GM21576 (cell line): ENCODE data around the gene NDUFS2.

ENCODE experiments used
- ATAC-seq: cut with Tn5 transposase; IDR thresholded peaks from one replicate; pipeline ENCODE4 v1.9.1; 2021; ENCODE audit warnings: mild to moderate bottlenecking, moderate library complexity; ENCODE audit not compliant: unreplicated experiment

The NDUFS2 gene

DNA sequence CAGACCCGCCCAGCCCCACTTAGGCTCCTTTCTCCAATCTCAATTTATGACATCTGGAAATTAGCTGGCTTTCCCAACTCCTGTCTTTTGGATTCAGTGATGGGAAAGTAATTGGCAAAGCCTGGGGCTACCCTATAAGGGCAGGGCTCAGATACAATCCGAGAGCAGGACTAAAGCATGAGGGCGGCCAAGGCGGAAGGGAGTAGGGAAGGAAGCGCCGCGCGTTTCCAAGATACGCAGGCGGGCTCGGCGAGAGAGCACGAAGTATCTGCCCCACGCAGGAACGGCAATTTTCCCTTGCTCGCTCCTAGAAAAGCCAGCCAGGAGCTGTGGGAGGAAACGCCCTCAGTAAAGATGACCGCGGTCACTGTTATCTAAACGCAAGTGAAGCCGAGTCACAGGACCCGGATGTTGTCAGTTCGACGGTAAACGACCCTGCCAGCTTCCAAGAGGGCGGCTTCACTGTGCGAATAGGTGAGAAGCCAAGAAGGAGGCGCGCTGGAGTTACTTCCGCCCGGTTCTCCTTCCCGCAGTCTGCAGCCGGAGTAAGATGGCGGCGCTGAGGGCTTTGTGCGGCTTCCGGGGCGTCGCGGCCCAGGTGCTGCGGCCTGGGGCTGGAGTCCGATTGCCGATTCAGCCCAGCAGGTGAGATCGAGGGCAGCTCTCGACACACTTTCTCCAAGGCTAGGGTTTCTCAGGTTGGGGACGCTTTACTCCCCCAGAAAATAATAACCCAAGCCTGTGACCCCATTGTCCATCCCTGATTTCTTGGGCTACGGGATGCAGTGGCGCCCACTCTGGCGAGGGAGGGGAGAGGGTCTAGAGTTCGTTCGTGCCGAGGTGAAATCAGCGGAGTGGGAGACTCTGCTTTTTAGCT lies at the start of gene NDUFS2:
NDUFS2 (plus strand) TSS at position 532 of the 877 bp plus-strand sequence; CDS start at position 551, 19 bp downstream.
- ATAC-seq = peak; percentile 96

DNA sequence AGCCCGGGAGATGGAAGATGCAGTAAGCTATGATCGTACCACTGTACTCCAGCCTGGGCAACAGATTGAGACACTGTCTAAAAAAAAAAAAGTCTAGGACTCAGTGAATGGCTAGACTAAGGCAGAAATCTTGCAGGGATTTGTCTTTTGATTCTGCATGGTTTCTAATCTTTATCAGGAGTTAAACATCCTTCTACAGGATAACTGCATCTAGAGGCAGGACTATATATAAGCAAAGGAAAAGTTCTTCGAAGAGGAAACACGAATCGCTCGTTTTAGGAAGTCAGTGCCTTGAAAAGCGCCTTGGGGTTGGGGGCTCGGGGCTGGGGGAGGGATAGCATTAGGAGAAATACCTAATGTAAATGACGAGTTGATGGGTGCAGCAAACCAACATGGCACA lies 49.0 kb upstream of the NDUFS2 start:
- no peak for ATAC-seq

DNA sequence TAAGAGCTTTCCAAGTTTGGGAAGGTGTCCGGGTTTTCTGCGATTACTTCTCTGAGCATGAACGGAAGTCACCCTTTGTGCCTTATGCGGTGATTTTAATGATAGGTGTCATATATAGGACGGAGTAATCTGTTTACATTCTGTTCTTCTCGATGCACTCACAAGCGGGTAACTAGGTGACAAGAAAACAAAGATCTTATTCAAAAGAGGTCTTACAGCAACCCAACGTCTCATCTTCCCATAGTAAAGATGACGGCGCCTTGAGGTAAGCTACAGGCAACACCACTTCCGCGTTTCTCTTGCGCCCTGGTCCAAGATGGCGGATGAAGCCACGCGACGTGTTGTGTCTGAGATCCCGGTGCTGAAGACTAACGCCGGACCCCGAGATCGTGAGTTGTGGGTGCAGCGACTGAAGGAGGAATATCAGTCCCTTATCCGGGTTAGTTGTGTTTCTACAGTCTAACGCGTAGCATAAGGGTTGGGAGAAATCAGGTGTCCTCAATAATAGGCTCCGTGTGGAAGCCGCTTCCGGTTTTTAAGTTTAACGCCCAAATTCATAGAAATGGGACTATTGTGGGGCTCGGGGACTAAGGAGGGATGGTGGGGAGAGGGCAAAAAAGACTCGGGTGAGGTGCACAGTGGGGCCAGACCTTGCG lies 48.4 kb upstream of the NDUFS2 start, which contains the start of gene UFC1:
UFC1 (plus strand) TSS at position 297 of the 656 bp plus-strand sequence; CDS start at position 317, 20 bp downstream.
- ATAC-seq = peak; percentile 83

DNA sequence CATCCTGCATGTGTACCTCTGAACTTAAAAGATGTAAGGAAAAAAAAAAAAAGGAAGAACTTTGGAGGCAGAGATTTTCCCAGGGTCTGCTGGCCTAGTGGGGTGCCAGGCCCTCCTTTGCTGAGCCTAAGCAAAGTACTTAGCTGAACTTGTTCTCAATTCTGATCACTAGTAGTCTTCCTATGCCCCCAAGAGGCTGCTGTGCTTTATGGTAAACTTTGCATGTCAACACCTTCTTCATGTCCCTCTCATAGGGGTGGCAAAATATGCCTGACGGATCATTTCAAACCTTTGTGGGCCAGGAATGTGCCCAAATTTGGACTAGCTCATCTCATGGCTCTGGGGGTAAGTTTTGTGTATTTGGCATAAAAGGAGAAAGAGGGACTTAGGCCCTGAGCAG lies 44.3 kb upstream of the NDUFS2 start:
- no peak for ATAC-seq

DNA sequence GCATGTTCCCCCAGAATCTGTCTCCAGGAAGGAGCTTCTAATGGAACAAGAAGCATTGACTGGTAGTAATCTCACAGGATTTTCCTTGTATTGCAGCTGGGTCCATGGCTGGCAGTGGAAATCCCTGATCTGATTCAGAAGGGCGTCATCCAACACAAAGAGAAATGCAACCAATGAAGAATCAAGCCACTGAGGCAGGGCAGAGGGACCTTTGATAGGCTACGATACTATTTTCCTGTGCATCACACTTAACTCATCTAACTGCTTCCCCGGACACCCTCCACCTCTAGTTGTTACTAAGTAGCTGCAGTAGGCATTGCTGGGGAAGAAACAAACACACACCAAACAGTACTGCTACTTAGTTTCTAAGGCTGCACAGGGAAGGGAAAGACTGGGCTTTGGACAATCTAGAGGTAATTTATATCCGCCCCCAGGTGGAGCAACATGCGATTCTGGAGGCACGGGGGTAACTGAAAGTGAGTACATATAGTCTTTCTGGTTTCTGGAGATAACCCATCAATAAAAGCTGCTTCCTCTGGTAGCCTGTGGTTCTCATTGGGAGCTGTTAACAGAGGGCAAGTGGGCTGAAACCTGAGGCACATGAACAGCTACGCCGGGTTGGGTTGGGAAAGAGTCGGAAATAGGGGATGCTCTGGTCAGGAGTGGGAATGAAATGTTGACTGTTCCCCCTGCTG lies 43.7 kb upstream of the NDUFS2 start:
- ATAC-seq = peak; percentile 8

DNA sequence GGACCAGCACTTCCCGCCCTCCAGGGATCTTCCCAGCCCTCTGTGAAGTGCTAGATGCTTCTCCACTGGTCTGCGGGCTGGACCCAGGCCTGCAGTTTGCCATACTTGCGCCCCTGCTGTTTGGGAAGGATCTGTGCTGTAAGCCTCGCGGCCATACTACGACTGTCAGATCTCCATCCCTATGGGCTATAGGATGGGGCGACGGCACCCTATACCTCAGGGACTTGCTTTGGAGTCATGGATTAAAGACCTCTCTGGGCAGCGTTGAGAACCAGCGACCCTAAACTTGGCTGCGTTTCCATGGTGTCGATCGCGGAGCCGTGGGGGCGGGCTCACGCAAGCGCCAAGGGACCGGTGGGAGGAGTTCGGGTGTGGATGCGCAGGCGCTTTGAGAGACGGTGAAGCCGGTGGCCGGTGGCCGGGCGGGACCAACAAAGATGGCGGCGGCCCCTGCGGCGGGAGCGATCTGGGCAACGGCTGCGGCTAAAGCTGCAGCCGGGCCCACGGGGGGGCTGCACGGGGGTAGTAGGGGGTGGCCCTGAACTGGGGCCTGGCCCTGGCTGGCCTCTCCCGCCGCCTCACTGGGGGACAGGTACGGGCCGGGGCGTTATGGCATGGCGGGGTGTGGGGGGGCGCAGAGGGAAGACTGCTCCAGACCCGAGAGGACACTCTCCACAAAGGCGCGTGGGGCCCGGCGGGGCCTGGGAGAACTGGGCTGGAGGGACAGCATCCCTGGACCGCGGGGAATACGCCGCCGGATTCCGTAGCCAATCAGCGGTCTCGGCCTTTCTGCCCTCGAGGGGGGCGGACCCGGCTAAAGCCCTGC lies 42.9 kb upstream of the NDUFS2 start, which contains the start of gene USP21:
USP21 (plus strand) TSS at position 414 of the 826 bp plus-strand sequence. CDS start 1,141 bp downstream, outside the sequence.
- ATAC-seq = peak; percentile 79

DNA sequence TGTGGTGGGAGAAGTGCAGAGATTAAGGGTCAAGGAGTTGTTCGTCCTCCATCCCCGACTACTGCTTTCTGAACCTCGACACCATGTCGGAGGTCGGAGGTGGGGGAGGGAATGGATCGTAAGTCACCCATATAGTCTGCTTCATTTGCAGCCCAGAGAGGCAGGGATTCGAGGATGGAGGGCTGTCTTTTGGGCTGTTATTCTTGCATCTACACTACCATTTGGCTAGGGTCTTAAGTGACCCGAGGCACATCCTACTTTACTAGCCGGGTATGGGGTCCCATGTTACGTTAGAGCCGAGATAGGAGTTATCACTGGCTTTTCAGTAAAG lies 42.3 kb upstream of the NDUFS2 start:
- no peak for ATAC-seq

DNA sequence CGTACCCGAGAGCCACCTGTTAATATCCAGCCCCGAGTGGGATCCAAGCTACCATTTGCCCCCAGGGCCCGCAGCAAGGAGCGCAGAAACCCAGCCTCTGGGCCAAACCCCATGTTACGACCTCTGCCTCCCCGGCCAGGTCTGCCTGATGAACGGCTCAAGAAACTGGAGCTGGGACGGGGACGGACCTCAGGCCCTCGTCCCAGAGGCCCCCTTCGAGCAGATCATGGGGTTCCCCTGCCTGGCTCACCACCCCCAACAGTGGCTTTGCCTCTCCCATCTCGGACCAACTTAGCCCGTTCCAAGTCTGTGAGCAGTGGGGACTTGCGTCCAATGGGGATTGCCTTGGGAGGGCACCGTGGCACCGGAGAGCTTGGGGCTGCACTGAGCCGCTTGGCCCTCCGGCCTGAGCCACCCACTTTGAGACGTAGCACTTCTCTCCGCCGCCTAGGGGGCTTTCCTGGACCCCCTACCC lies 41.5 kb upstream of the NDUFS2 start:
- ATAC-seq = no peak

DNA sequence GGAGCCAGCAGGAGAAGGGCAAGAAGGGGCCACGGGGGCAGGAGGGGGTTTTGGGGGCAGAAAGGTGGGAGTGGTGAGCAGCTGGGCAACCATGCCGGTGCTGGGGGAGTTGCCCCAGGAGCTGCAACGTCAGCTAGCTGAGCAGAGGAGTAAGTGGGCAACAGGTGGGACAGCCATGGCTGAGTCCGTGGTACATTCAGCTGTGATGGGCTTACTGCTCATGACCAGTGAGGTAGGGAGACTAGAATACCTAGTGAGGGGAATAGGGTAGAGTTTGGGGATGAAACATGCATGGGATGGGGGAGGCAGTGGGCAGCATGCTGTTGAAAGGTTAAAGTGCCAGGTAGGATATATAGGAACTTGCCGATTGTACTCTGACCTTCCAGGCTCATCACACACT lies 40.5 kb upstream of the NDUFS2 start:
- ATAC-seq = no peak

DNA sequence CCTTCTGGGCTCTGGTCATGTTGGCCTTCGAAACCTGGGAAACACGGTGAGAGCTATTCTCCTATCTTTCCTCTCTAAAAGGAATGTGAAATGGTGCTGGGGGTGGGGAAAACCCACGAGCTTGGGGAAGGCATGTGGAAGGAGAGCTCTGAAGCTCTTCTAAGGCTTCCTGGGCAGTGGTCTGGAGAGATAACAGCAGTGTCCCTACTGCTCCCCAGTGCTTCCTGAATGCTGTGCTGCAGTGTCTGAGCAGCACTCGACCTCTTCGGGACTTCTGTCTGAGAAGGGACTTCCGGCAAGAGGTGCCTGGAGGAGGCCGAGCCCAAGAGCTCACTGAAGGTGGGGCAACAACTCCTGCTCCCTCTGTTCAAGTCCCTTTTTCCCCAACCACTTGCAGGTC lies 40.1 kb upstream of the NDUFS2 start:
- no peak for ATAC-seq

DNA sequence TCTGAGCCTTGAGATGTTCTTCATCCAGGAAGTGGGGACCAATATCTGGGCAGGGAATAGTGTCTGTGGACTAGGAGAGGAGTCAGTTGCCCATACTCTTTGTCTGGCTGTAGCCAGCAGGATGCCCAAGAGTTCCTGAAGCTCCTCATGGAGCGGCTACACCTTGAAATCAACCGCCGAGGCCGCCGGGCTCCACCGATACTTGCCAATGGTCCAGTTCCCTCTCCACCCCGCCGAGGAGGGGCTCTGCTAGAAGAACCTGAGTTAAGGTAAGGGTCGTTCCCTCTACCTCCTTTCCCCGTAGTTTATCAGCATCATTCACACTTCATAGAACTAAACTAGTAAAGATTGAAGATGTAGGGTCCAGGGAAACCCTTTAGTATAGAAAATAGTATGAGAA lies 39.4 kb upstream of the NDUFS2 start:
- no peak for ATAC-seq

DNA sequence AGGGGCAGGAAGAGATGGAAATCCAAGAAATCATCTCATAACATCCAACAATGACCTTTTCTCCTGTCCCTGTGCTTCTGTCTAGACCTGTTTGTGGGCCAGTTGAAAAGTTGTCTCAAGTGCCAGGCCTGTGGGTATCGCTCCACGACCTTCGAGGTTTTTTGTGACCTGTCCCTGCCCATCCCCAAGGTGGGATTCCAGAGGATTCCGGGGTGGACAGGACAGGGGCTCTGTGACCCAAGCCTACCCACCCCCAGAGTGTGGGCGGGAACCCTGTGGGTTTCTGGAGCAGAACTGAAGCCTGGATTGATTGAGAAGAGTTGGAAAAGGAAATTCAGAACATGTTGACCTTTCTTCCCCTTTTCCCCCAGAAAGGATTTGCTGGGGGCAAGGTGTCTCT lies 38.4 kb upstream of the NDUFS2 start:
- ATAC-seq = no peak

DNA sequence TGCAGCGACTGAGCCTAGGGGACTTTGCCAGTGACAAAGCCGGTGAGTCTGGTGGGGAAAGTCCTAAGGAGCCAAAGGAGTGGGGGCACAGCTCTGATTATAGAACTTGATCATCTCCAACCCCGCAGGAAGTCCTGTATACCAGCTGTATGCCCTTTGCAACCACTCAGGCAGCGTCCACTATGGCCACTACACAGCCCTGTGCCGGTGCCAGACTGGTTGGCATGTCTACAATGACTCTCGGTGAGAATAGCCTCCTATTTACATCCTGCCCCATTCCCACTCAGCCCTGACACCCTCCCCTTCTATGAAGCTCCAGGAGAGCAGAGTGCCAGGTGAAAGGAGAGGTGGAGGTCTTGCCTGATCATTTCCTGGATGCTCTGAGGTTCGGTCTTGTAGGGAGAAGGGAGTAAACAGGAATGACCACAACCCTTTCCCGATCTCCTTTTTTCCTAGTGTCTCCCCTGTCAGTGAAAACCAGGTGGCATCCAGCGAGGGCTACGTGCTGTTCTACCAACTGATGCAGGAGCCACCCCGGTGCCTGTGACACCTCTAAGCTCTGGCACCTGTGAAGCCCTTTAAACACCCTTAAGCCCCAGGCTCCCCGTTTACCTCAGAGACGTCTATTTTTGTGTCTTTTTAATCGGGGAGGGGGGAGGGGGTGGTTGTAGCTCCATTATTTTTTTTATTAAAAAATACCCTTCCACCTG lies 37.1 kb upstream of the NDUFS2 start:
- no peak for ATAC-seq

DNA sequence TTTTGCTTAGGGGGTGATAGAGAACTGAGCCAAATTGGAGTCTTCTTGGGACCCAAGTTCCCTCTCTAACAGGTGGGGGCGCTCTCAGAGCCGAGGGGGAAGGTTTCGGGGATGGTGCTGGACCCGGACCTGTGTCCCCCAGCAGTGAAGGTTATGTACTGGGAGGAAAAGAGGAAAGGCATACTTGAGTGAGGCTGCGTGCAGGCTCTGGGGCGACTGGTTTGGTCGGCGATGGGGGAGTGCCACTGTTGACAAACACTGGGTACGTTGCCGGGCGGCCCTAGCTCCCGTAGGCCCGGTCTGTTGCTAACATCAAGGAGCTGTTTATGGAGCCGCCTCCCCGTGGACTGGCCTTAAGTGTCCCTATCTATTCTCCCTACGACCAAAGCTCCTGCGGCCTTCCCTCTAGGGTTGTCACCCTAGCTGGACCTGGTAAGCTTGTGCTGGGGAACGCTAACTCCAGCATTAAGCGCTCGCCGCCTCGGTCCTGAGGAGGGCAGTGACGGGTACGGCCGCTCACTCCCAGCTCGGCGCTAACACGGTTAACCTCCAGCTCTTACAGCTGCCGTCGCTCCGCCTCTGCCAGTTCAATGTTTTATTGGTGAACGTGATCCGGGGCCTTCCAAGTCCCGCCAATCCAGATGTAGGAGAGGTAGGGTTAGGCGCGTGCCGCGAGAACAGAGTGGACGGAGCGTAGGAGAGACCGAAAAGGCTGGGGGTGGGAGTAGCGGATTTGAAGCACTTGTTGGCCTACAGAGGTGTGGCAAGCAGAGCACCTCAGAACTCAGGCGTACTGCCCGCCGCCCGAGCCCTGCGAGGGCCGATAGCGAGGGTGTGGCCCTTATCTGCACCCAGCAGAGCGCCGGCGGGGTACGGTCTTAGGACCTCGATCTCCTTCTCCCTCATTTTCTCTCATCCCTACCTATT lies 36.2 kb upstream of the NDUFS2 start, which contains the start of gene PPOX:
PPOX (plus strand) TSS at position 685 of the 927 bp plus-strand sequence. CDS start 422 bp downstream, outside the sequence.
- ATAC-seq = peak; percentile 91

DNA sequence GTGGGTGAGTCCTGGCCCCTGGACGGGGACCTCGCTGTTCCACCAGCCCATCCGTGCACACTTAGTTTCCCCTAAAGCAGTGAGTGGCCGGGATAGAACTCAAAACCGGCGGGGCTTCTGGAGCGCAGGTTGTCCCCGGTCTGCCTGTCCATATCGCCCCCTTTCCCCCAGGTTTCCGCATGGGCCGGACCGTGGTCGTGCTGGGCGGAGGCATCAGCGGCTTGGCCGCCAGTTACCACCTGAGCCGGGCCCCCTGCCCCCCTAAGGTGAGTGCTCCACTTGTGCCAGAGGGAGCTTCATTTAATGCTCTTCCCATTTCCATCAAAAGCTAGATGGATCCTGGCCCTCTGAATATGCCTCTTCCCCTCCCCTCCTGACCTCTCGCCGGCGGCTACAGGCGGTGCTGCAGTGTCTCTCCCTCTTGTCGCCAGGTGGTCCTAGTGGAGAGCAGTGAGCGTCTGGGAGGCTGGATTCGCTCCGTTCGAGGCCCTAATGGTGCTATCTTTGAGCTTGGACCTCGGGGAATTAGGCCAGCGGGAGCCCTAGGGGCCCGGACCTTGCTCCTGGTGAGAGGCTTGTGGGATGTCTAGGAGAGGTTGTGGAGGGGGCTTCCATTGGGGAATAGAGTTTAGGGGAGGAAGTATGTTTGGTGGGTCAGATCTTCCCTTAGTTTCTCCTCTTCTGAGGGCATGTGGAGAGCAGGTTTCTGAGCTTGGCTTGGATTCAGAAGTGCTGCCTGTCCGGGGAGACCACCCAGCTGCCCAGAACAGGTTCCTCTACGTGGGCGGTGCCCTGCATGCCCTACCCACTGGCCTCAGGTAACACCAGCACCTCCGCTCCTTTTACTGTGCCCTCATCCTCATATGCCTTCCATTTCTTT lies 35.3 kb upstream of the NDUFS2 start:
- peak; percentile 1 for ATAC-seq

DNA sequence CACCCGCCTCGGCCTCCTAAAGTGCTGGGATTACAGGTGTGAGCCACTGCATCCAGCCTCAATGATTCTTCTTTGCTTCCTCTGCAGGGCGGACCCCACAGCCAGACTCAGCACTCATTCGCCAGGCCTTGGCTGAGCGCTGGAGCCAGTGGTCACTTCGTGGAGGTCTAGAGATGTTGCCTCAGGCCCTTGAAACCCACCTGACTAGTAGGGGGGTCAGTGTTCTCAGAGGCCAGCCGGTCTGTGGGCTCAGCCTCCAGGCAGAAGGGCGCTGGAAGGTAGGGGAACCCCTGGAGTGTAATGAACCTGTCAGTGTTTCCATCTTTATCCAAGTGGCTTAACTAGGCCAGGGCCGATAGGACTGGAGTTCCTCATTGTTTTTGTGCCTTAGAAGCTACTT lies 33.3 kb upstream of the NDUFS2 start:
- no peak for ATAC-seq

DNA sequence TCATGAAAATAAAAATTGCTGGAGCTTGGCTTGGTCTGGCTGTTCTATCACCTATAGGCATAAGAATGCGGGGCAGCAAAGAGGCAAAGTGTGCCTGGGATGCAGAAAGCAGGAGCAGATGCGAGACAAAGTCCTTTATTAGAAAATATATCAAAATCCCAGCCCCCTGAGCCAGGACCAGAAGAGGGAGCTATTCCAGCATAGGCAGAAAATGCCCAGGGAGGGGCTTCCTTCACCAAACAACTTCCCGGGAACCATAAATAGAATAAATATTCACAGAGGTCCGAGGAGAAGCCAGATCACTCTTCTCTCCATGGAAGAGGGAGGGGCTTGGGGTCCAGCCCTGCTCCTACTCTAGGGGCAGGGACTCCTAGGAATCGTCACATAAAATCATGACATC lies 31.0 kb upstream of the NDUFS2 start:
- no peak for ATAC-seq

DNA sequence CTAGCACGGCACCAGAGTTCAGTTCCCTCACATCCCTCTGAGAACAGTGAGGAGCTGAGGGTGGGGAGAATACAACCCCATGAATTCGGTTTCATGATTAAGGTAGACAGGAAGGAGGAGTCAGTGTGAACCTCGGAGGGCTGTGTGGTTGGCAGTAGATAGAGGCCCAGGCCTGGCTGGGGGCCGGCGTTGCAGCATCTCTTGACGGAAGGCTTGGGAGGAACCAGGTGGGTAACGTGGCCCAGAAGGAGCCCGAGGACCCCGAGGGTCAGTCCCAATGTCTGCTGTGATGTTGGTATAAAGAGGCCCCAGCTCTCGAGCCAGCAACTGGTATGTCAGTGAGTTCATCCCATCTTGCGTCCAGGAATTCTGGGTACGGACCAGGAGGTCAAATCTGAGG lies 30.5 kb upstream of the NDUFS2 start:
- ATAC-seq = no peak
